HEK293 (cell line): ENCODE data around the gene UNC119.

Experiments
- CTCF ChIA-PET: fragments of 350-600 bp; formaldehyde crosslinking; extraction: SDS; loops from one replicate; lab custom pipeline; 2021; ENCODE audit warnings: antibody characterized with exemption; lab: Yijun Ruan, JAX
- POLR2A ChIA-PET: fragments of 300-600 bp; formaldehyde crosslinking; extraction: SDS; loops from one replicate; lab custom pipeline; 2020; ENCODE audit warnings: antibody characterized with exemption, inconsistent platforms; lab: Yijun Ruan, JAX
- H3K27ac ChIP-seq: fragments of 200-500 bp; sonication (Bioruptor generic); 2 replicates; pipeline ENCODE4 v1.5.1; 2014; ENCODE audit warnings: low read depth, low read length, control low read depth, inconsistent platforms; ENCODE audit errors: extremely low read depth
- H3K36me3 ChIP-seq, 2 experiments: fragments of 200-500 bp in 1 of 2; sonication (Bioruptor generic) in 1 of 2; 1 replicate in 1 of 2; 2 replicates in 1 of 2; pipeline ENCODE4 v1.5.1; 2014 to 2017; ENCODE audit warnings: inconsistent platforms in 2 of 2, low read length in 2 of 2; ENCODE audit not compliant: control insufficient read depth in 2 of 2, insufficient read depth in 1 of 2
- H3K4me1 ChIP-seq: fragments of 200-500 bp; sonication (Bioruptor generic); 2 replicates; pipeline ENCODE4 v1.5.1; 2014; ENCODE audit warnings: mild to moderate bottlenecking, low read length, inconsistent platforms; ENCODE audit not compliant: control insufficient read depth, insufficient read depth
- H3K4me3 ChIP-seq: 2 replicates; pipeline ENCODE4 v1.5.1; 2011; ENCODE audit warnings: low read depth, mild to moderate bottlenecking, control low read depth, low read length, moderate library complexity
- H3K9me3 ChIP-seq: fragments of 200-500 bp; sonication (Bioruptor generic); 2 replicates; pipeline ENCODE4 v1.5.1; 2014; ENCODE audit warnings: low read depth, low read length, inconsistent platforms; ENCODE audit not compliant: control insufficient read depth, insufficient read depth
- GFI1B ChIP-seq: fragments of 450-650 bp; formaldehyde crosslinking; IDR thresholded peaks from 2 replicates; pipeline ENCODE4 v1.5.1; 2016; ENCODE audit warnings: missing biosample characterization, missing genetic modification characterization
- GLIS1 ChIP-seq: fragments of 450-650 bp; formaldehyde crosslinking; IDR thresholded peaks from 2 replicates; pipeline ENCODE4 v1.5.1; 2016; ENCODE audit warnings: missing biosample characterization, missing genetic modification characterization
- GLIS2 ChIP-seq: fragments of 450-650 bp; formaldehyde crosslinking; IDR thresholded peaks from 2 replicates; pipeline ENCODE4 v1.5.1; 2016; ENCODE audit warnings: missing biosample characterization, missing genetic modification characterization
- KLF16 ChIP-seq: fragments of 450-650 bp; formaldehyde crosslinking; IDR thresholded peaks from 2 replicates; pipeline ENCODE4 v1.5.1; 2017; ENCODE audit warnings: missing biosample characterization, missing genetic modification characterization
- ZFP69B ChIP-seq: fragments of 450-650 bp; formaldehyde crosslinking; IDR thresholded peaks from 2 replicates; pipeline ENCODE4 v1.5.1; 2016; ENCODE audit warnings: missing biosample characterization, missing genetic modification characterization
- ZNF132 ChIP-seq: fragments of 450-650 bp; formaldehyde crosslinking; IDR thresholded peaks from 2 replicates; pipeline ENCODE4 v1.5.1; 2017; ENCODE audit warnings: missing biosample characterization, missing genetic modification characterization, borderline replicate concordance
- ZNF140 ChIP-seq: fragments of 450-650 bp; formaldehyde crosslinking; IDR thresholded peaks from 2 replicates; pipeline ENCODE4 v1.5.1; 2016; ENCODE audit warnings: missing biosample characterization, missing genetic modification characterization
- ZNF16 ChIP-seq: fragments of 450-650 bp; formaldehyde crosslinking; IDR thresholded peaks from 2 replicates; pipeline ENCODE4 v1.5.1; 2016; ENCODE audit warnings: low read depth, missing biosample characterization, missing genetic modification characterization
- ZNF214 ChIP-seq: fragments of 450-650 bp; formaldehyde crosslinking; IDR thresholded peaks from 2 replicates; pipeline ENCODE4 v1.5.1; 2017; ENCODE audit warnings: missing biosample characterization, mild to moderate bottlenecking, missing genetic modification characterization, borderline replicate concordance
- ZNF324 ChIP-seq: fragments of 450-650 bp; formaldehyde crosslinking; IDR thresholded peaks from 2 replicates; pipeline ENCODE4 v1.5.1; 2016; ENCODE audit warnings: missing biosample characterization, missing genetic modification characterization
- ZNF398 ChIP-seq: fragments of 450-650 bp; formaldehyde crosslinking; IDR thresholded peaks from 2 replicates; pipeline ENCODE4 v1.5.1; 2017; ENCODE audit warnings: missing biosample characterization, missing genetic modification characterization
- ZNF404 ChIP-seq: fragments of 450-650 bp; formaldehyde crosslinking; IDR thresholded peaks from 2 replicates; pipeline ENCODE4 v1.5.1; 2017; ENCODE audit warnings: missing biosample characterization, missing genetic modification characterization
- ZNF621 ChIP-seq: fragments of 450-650 bp; formaldehyde crosslinking; IDR thresholded peaks from 2 replicates; pipeline ENCODE4 v1.5.1; 2017; ENCODE audit warnings: missing biosample characterization, missing genetic modification characterization
- ZNF645 ChIP-seq: fragments of 450-650 bp; formaldehyde crosslinking; IDR thresholded peaks from 2 replicates; pipeline ENCODE4; 2016; ENCODE audit warnings: missing biosample characterization, missing genetic modification characterization
- ZNF692 ChIP-seq: fragments of 450-650 bp; formaldehyde crosslinking; IDR thresholded peaks from 2 replicates; pipeline ENCODE4 v1.5.1; 2016; ENCODE audit warnings: missing biosample characterization, missing genetic modification characterization
- ZSCAN18 ChIP-seq: fragments of 450-650 bp; formaldehyde crosslinking; IDR thresholded peaks from 2 replicates; pipeline ENCODE4 v1.5.1; 2016; ENCODE audit warnings: missing biosample characterization, missing genetic modification characterization

UNC119 gene

GRCh38 chr17:28524476-28525424, 27.7 kb downstream of the UNC119 start:
- no peaks in the 10 kb centered on the region for H3K36me3 ChIP-seq
- no peak overlapping the region for H3K4me3 ChIP-seq
- TF ChIP-seq KLF16 (tag by site-specific recombination) (no peak), ZNF621 (tag by site-specific recombination) (no peak), GLIS1 (tag by site-specific recombination) (peak; percentile 65), ZNF398 (tag by site-specific recombination) (peak; percentile 41; the same call in 1 of the 2 replicates), ZSCAN18 (tag by site-specific recombination) (no peak), ZNF132 (tag by site-specific recombination) (no peak), ZNF16 (tag by site-specific recombination) (no peak), ZNF140 (tag by site-specific recombination) (no peak), GLIS2 (peak; percentile 36; the same call in 1 of the 2 replicates), ZNF324 (tag by site-specific recombination) (no peak)
- TF ChIP-seq, all 188 proteins: peak for 3
- no peaks in the 10 kb centered on the region for H3K9me3 ChIP-seq
- 0 out of 2 replicates have a peak overlapping the region, but pooled peaks have one; percentile 7 for H3K27ac ChIP-seq
- ChIA-PET POLR2A (no interaction called here), CTCF (interaction anchor here (0.7 to 4.7 kb wide), 4 partner anchors 16 to 55 kb away, joined by 4 to 17 read pairs (median 5); no protein-coding TSS in a partner anchor)
- H3K4me1 ChIP-seq = peaks cover 5% of the 10 kb centered on the region; the same call in 1 of the 2 replicates

GRCh38 chr17:28523876-28524275, 28.5 kb downstream of the UNC119 start:
- POLR2A ChIA-PET = no interaction called here
- CTCF ChIA-PET = interaction anchor here (0.7 kb wide), 1 partner anchor 54 kb away, joined by 4 read pairs; no protein-coding TSS in a partner anchor
- Histone ChIP-seq H3K36me3 (no peaks in the 10 kb centered on the region), H3K4me1 (peaks cover 5% of the 10 kb centered on the region; the same call in 1 of the 2 replicates), H3K4me3 (no peak overlapping the region), H3K27ac (no peak overlapping the region), H3K9me3 (no peaks in the 10 kb centered on the region)
- TF ChIP-seq ZFP69B (tag by site-specific recombination) (peak; percentile 76), GFI1B (tag by site-specific recombination) (no peak), GLIS1 (tag by site-specific recombination) (peak; percentile 62), ZNF404 (tag by site-specific recombination) (no peak), ZNF645 (tag by site-specific recombination) (no peak), ZNF214 (no peak), ZNF692 (peak; percentile 57)
